ENCODE data around the gene TEX19. TPM values are rescaled to one million over a fixed set of nuclear protein-coding genes. Genes with fewer than 3 reads are reported as not detected.
A peak's percentile ranks its signal among the peaks of the same experiment; 100 is the strongest.
"Not testable (repeated sequence)": the region's sequence is repeated elsewhere in the genome, so short reads cannot be mapped to it uniquely, and the experiment has no call there.

The TEX19 gene
- total RNA-seq, 1 experiment from 2014 or later: 1.4 TPM

- peaks cover 41% of the 10 kb centered on the region for H3K4me1 ChIP-seq
- H3K27ac ChIP-seq: no peak overlapping the region
- no peaks in the 10 kb centered on the region for H3K27me3 ChIP-seq
- no peak for DNase-seq
- H3K4me3 ChIP-seq: no peak overlapping the region
- H3K36me3 ChIP-seq: peaks cover 41% of the 10 kb centered on the region
- no peaks in the 10 kb centered on the region for H3K9me3 ChIP-seq (replicated peaks)
Observed at GRCh38 chr17:82403662-82404660, 44.9 kb downstream of the TEX19 start.

GRCh38 chr17:82405051-82405450, 46.0 kb downstream of the TEX19 start:
- no peaks in the 10 kb centered on the region for H3K27me3 ChIP-seq
- DNase-seq: no peak
- H3K36me3 ChIP-seq: peaks cover 41% of the 10 kb centered on the region
- H3K4me1 ChIP-seq: peaks cover 41% of the 10 kb centered on the region
- no peak overlapping the region for H3K27ac ChIP-seq
- no peaks in the 10 kb centered on the region for H3K9me3 ChIP-seq (replicated peaks)
- no peak overlapping the region for H3K4me3 ChIP-seq

- H3K4me3 ChIP-seq: no peak overlapping the region
- H3K9me3 ChIP-seq (replicated peaks): no peaks in the 10 kb centered on the region
- H3K4me1 ChIP-seq: peaks cover 36% of the 10 kb centered on the region
- peaks cover 38% of the 10 kb centered on the region for H3K36me3 ChIP-seq
- H3K27ac ChIP-seq: no peak overlapping the region
- DNase-seq: no peak
- no peaks in the 10 kb centered on the region for H3K27me3 ChIP-seq
Observed at GRCh38 chr17:82406131-82406671, 47.2 kb downstream of the TEX19 start.

GRCh38 chr17:82407255-82407654, 48.2 kb downstream of the TEX19 start:
- peak; percentile 49 to 53 for DNase-seq
- peaks cover 29% of the 10 kb centered on the region for H3K36me3 ChIP-seq
- H3K27ac ChIP-seq: peak overlapping the region; percentile 19; the same call in 1 of the 2 replicates
- H3K27me3 ChIP-seq: no peaks in the 10 kb centered on the region
- H3K4me3 ChIP-seq: no peak overlapping the region
- peaks cover 40% of the 10 kb centered on the region for H3K4me1 ChIP-seq
- no peaks in the 10 kb centered on the region for H3K9me3 ChIP-seq (replicated peaks)

GRCh38 chr17:82408288-82408937, 49.4 kb downstream of the TEX19 start:
- H3K27me3 ChIP-seq: no peaks in the 10 kb centered on the region
- peaks cover 51% of the 10 kb centered on the region for H3K4me1 ChIP-seq
- no peaks in the 10 kb centered on the region for H3K9me3 ChIP-seq (replicated peaks)
- DNase-seq: peak; percentile 94 to 97
- peak overlapping the region; percentile 67; the same call in 1 of the 2 replicates for H3K27ac ChIP-seq
- peaks cover 20% of the 10 kb centered on the region for H3K36me3 ChIP-seq
- H3K4me3 ChIP-seq: peak overlapping the region; percentile 43

GRCh38 chr17:82408938-82409318, 49.9 kb downstream of the TEX19 start:
- H3K4me1 ChIP-seq: peaks cover 53% of the 10 kb centered on the region
- peak; percentile 62 to 65 for DNase-seq
- peak overlapping the region; percentile 67; the same call in 1 of the 2 replicates for H3K27ac ChIP-seq
- peaks cover 18% of the 10 kb centered on the region for H3K36me3 ChIP-seq
- H3K4me3 ChIP-seq: peak overlapping the region; percentile 43
- H3K27me3 ChIP-seq: no peaks in the 10 kb centered on the region
- no peaks in the 10 kb centered on the region for H3K9me3 ChIP-seq (replicated peaks)

- no peaks in the 10 kb centered on the region for H3K9me3 ChIP-seq (replicated peaks)
- peak overlapping the region; percentile 43 for H3K4me3 ChIP-seq
- H3K36me3 ChIP-seq: peaks cover 9% of the 10 kb centered on the region; the same call in 1 of the 2 replicates
- peak overlapping the region; percentile 67; the same call in 1 of the 2 replicates for H3K27ac ChIP-seq
- peaks cover 53% of the 10 kb centered on the region for H3K4me1 ChIP-seq
- no peaks in the 10 kb centered on the region for H3K27me3 ChIP-seq
- peak; percentile 63 to 71 for DNase-seq
Observed at GRCh38 chr17:82410014-82410716, 51.1 kb downstream of the TEX19 start.

GRCh38 chr17:82411396-82412053, 52.5 kb downstream of the TEX19 start:
- H3K4me3 ChIP-seq: peak overlapping the region; percentile 43
- H3K9me3 ChIP-seq (replicated peaks): no peaks in the 10 kb centered on the region
- H3K27ac ChIP-seq: peak overlapping the region; percentile 67
- peak; percentile 95 to 96 for DNase-seq
- H3K27me3 ChIP-seq: no peaks in the 10 kb centered on the region
- no peaks in the 10 kb centered on the region; the same call in 1 of the 2 replicates for H3K36me3 ChIP-seq
- peaks cover 53% of the 10 kb centered on the region for H3K4me1 ChIP-seq

- DNase-seq; H3K36me3 ChIP-seq; H3K9me3 ChIP-seq (replicated peaks); H3K27me3 ChIP-seq; H3K4me3 ChIP-seq: not testable (repeated sequence)
- H3K4me1 ChIP-seq: peaks cover 49% of the 10 kb centered on the region
- H3K27ac ChIP-seq: peak overlapping the region; percentile 63
Observed at GRCh38 chr17:82412081-82412480, 53.0 kb downstream of the TEX19 start.

- no peak overlapping the region for H3K4me3 ChIP-seq
- H3K9me3 ChIP-seq (replicated peaks): no peaks in the 10 kb centered on the region
- DNase-seq: peak; percentile 92 to 95
- H3K36me3 ChIP-seq: no peaks in the 10 kb centered on the region
- no peaks in the 10 kb centered on the region for H3K27me3 ChIP-seq
- H3K27ac ChIP-seq: peak overlapping the region; percentile 63
- peaks cover 45% of the 10 kb centered on the region for H3K4me1 ChIP-seq
Observed at GRCh38 chr17:82412535-82413520, 53.8 kb downstream of the TEX19 start.
